Measurements from ENCODE around the gene IGHMBP2. TPM values are rescaled to one million over a fixed set of nuclear protein-coding genes. Genes with fewer than 3 reads are reported as not detected.

IGHMBP2 gene
- total and polyA plus RNA-seq, 12 donors = 9.0 to 24.3 (median 12.1) TPM

DNA sequence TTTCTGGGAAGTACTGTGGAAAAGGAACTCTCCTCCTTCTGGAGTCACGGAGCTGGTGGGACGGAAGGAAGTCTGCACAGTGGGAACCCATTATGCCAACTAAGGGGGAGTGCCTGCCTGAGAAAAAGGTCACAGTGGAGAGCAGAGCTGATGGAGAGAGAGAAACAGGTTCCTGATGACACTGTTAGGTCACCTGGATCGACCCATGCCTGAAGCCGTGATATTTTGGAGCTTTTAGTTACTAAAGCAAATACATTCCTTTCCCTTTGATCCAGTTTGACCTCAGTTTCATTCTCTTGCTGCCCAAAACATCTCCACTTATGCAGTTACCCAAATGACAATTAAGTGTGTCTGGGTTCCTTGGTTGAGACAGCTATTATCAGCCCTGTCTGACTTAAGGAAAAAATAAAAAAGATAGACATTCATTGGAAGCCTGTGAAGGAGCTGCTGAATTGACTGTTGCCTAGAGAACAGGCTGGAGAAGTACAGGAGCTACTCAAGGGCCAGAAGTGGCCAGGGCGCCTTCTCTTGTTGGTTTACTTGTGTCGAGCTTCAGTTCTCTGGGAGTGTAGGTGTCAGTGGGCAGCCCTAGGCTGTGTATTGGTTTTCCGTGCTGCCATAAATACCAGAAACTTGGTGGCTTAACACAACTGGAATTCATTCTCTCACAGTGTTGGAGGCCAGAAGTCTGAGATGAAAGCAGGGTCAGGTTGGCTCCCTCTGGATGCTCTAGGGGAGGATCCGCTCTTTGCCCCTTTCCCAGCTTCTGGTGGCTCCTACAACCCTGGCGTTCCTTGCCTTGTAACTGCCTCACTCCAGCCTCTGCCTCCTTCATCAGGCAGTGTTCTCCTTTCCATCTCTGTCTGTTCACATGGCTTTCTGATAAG, 63.4 kb downstream of the IGHMBP2 start:
- ATAC-seq = peak in 1 of 8 donors; percentile 38
- H3K4me3 ChIP-seq = no peak overlapping the region
- DNase-seq = no peak
- no peaks in the 10 kb centered on the region for H3K36me3 ChIP-seq
- H3K27ac ChIP-seq = no peak overlapping the region
- H3K9me3 ChIP-seq = no peaks in the 10 kb centered on the region
- 93 to 95% methylated on average over 9 of the region's 9 CpGs for WGBS, 2 donors
- H3K27me3 ChIP-seq = peaks cover 0 to 14% (median 0%) of the 10 kb centered on the region in 7 donors
- intact Hi-C loops (cut with DNase I) = no loop called here
- TF ChIP-seq, protein P1, sequence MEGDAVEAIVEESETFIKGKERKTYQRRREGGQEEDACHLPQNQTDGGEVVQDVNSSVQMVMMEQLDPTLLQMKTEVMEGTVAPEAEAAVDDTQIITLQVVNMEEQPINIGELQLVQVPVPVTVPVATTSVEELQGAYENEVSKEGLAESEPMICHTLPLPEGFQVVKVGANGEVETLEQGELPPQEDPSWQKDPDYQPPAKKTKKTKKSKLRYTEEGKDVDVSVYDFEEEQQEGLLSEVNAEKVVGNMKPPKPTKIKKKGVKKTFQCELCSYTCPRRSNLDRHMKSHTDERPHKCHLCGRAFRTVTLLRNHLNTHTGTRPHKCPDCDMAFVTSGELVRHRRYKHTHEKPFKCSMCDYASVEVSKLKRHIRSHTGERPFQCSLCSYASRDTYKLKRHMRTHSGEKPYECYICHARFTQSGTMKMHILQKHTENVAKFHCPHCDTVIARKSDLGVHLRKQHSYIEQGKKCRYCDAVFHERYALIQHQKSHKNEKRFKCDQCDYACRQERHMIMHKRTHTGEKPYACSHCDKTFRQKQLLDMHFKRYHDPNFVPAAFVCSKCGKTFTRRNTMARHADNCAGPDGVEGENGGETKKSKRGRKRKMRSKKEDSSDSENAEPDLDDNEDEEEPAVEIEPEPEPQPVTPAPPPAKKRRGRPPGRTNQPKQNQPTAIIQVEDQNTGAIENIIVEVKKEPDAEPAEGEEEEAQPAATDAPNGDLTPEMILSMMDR (IDR thresholded peaks at IDR 0.05) = no peak
- no peaks in the 10 kb centered on the region for H3K4me1 ChIP-seq

DNA sequence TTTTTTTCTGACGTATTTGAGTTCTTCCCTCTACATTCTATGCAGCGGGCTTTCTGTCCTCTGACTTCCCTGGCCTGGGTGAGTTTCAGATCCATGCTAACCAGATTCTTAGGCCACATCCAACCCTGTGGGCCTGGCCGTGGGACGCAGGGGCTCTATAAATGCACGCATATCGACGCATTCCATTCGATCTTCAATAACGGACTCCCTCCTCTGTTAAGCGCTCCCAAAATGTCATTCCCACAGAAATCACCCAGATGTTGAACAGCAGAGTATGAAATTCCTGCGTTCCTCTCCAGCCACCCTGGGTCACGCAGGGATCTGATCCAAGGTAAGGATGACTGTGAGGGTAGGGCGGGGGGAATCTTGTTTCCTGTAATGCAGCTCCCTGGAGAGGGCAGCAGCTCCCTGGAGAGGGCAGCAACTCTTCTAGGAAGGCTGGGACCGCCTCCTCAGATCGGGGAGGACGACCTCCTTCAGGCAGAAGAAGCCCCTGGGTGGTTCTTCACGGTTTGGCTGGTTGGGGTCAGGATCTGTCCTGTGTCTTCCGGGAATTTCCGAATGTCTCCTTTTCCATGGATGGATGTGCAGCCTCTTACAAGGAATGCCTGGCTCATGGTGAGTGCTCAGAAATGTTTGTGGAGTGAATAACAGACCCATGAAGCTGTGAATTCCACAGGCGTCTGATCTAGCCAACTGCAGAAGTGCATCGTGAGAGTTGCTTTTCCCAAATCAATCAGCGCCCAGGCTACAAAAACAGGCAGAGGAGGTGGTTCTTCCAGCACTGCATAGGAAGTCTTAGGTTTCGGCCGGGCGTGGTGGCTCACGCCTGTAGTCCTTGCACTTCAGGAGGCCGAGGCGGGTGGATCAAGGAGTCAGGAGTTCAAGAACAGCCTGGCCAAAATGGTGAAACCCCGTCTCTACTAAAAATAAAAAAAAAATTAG, 64.9 kb downstream of the IGHMBP2 start:
- Histone ChIP-seq H3K4me1 (no peaks in the 10 kb centered on the region), H3K27ac (no peak overlapping the region), H3K4me3 (no peak overlapping the region), H3K27me3 (peaks cover 0 to 14% (median 0%) of the 10 kb centered on the region in 7 donors), H3K9me3 (no peaks in the 10 kb centered on the region), H3K36me3 (no peaks in the 10 kb centered on the region)
- no peak for ATAC-seq
- WGBS, 2 donors = 69 to 75% methylated on average over 29 of the region's 29 CpGs
- TF ChIP-seq, protein P1 (IDR thresholded peaks at IDR 0.05) = no peak
- DNase-seq = no peak
- intact Hi-C loops (cut with DNase I) = no loop called here

DNA sequence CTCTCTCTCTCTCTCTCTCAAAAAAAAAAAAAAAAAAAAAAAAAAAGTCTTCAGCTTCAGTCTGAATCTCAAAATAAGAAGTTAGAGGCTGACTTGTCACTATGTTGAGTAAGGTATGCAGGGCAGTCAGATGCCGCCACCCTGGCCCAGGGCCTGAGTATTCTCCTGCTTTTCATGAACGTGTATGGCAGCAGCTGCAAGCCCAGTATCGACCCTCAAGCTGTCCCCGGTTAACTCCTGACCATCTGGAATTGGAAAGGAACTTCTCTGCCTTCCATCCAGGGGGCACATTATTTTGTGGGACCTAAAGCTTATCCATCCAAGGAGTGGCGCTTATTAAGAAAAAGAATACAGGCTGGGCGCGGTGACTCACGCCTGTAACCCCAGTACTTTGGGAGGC, 65.7 kb downstream of the IGHMBP2 start:
- DNase-seq (no peak), ATAC-seq (no peak)
- no peak overlapping the region for H3K4me3 ChIP-seq
- no peaks in the 10 kb centered on the region for H3K9me3 ChIP-seq
- H3K27ac ChIP-seq = no peak overlapping the region
- no peaks in the 10 kb centered on the region for H3K36me3 ChIP-seq
- no peaks in the 10 kb centered on the region for H3K4me1 ChIP-seq
- TF ChIP-seq, protein P1 (IDR thresholded peaks at IDR 0.05) = no peak
- peaks cover 0 to 14% (median 0%) of the 10 kb centered on the region in 7 donors for H3K27me3 ChIP-seq
- WGBS, 2 donors = 70 to 72% methylated on average over 8 of the region's 8 CpGs
- intact Hi-C loops (cut with DNase I) = no loop called here

DNA sequence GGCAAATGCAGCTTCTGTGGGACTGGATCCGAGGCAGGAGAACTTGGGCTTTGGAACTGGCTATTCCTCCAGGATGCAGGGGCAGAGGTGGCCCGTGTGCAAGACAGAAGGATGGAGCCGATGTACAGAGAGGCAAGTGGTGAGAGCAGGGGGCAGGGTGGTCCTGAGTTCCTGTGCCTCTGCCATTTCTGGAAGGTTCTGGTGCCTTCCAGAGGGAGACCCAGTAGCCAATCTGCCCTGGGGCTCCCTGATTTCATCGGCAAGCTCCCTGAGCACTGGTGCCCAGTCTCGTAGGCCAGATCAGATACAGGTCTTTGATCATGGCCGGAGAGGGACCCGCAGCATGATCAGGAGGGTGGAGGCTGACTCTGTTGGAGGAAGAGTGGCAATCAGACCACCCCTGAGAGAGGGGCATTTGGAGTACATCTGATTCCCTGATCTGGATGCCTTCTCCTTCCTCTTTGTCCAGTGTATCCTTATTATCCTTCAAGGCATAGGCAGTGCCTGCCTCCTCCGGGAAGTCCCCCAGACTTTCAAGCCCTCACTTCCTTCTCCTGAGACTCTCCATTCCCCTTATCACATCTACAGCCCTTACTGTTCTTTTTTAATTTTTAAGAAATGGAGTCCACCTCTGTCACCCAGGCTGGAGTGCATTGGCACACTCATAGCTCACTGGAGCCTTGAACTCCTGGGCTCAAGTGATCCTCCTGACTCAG, 67.4 kb downstream of the IGHMBP2 start:
- intact Hi-C loops (cut with DNase I) = no loop called here
- DNase-seq (no peak), ATAC-seq (no peak)
- Histone ChIP-seq H3K4me1 (peaks cover 0 to 4% (median 2%) of the 10 kb centered on the region in 9 donors), H3K4me3 (no peak overlapping the region), H3K36me3 (no peaks in the 10 kb centered on the region), H3K27me3 (peaks cover 0 to 14% (median 0%) of the 10 kb centered on the region in 7 donors), H3K27ac (no peak overlapping the region), H3K9me3 (no peaks in the 10 kb centered on the region)
- WGBS, 2 donors = 88 to 89% methylated on average over 8 of the region's 8 CpGs
- TF ChIP-seq, protein P1 (IDR thresholded peaks at IDR 0.05) = no peak
